Effector memory CD8-positive, alpha-beta T cell (primary cell): ENCODE data around the gene TTC31.
A peak's percentile ranks its signal among the peaks of the same experiment; 100 is the strongest.

Source experiments
- ATAC-seq: fragments of 150-1000 bp; cut with Tn5 transposase; replicated peaks from 2 replicates; pipeline ENCODE4 v1.10.0; 2021; ENCODE audit warnings: mild to moderate bottlenecking, moderate library complexity
- DNase-seq, 3 experiments: peaks; one replicate each; pipeline ENCODE4 v3.0.0; 2021
- H3K27ac Mint-ChIP-seq, 2 donors: one replicate each; pipeline ENCODE4 v1.8.0; 2022; ENCODE audit warnings: mild to moderate bottlenecking in 2 of 2, mixed read lengths in 2 of 2, moderate library complexity in 2 of 2
- H3K27me3 Mint-ChIP-seq, 2 donors: one replicate each; pipeline ENCODE4 v1.8.0; 2022; ENCODE audit warnings: mixed read lengths in 2 of 2
- H3K36me3 Mint-ChIP-seq: one replicate; pipeline ENCODE4 v1.8.0; 2022; ENCODE audit warnings: mild to moderate bottlenecking, moderate library complexity, mixed read lengths; ENCODE audit not compliant: insufficient read depth
- H3K4me1 Mint-ChIP-seq, 2 donors: one replicate each; pipeline ENCODE4 v1.8.0; 2022; ENCODE audit warnings: low read depth in 2 of 2, mixed read lengths in 2 of 2
- H3K4me3 Mint-ChIP-seq, 2 donors: one replicate each; pipeline ENCODE4 v1.8.0; 2022; ENCODE audit warnings: mild to moderate bottlenecking in 2 of 2, mixed read lengths in 2 of 2, moderate library complexity in 2 of 2
- H3K9me3 Mint-ChIP-seq, 2 donors: one replicate each; pipeline ENCODE4 v1.8.0; 2022; ENCODE audit warnings: mixed read lengths in 2 of 2

Gene TTC31

GRCh38 chr2:74536166-74536950 lies 53.5 kb downstream of the TTC31 start:
- H3K9me3 Mint-ChIP-seq = no peaks in the 10 kb centered on the region
- no peak for DNase-seq
- no peak for ATAC-seq
- H3K4me1 Mint-ChIP-seq = peaks cover 7 to 10% of the 10 kb centered on the region in 2 donors
- H3K27me3 Mint-ChIP-seq = peaks cover 28 to 34% of the 10 kb centered on the region in 2 donors
- no peak overlapping the region for H3K4me3 Mint-ChIP-seq
- peaks cover 4% of the 10 kb centered on the region for H3K36me3 Mint-ChIP-seq
- peak overlapping the region in 1 of 2 donors; percentile 52 for H3K27ac Mint-ChIP-seq

- no peak overlapping the region for H3K4me3 Mint-ChIP-seq
- H3K27ac Mint-ChIP-seq = no peak overlapping the region
- peaks cover 4% of the 10 kb centered on the region for H3K36me3 Mint-ChIP-seq
- H3K4me1 Mint-ChIP-seq = peaks cover 2 to 5% of the 10 kb centered on the region in 2 donors
- no peak for DNase-seq
- peaks cover 30 to 37% of the 10 kb centered on the region in 2 donors for H3K27me3 Mint-ChIP-seq
- no peaks in the 10 kb centered on the region for H3K9me3 Mint-ChIP-seq
- ATAC-seq = no peak
Measured at GRCh38 chr2:74537140-74537539, 54.3 kb downstream of the TTC31 start.

GRCh38 chr2:74538881-74539339 lies 56.0 kb downstream of the TTC31 start:
- Mint-ChIP-seq H3K9me3 (no peaks in the 10 kb centered on the region), H3K4me3 (no peak overlapping the region), H3K4me1 (peaks cover 0 to 3% of the 10 kb centered on the region in 2 donors), H3K27me3 (peaks cover 43 to 45% of the 10 kb centered on the region in 2 donors), H3K27ac (no peak overlapping the region), H3K36me3 (peaks cover 4% of the 10 kb centered on the region)
- ATAC-seq (no peak), DNase-seq (no peak)

GRCh38 chr2:74540291-74540690 lies 57.4 kb downstream of the TTC31 start:
- Mint-ChIP-seq H3K36me3 (peaks cover 4% of the 10 kb centered on the region), H3K4me3 (no peak overlapping the region), H3K27ac (no peak overlapping the region), H3K4me1 (peaks cover 0 to 3% of the 10 kb centered on the region in 2 donors), H3K27me3 (peaks cover 43 to 45% of the 10 kb centered on the region in 2 donors), H3K9me3 (no peaks in the 10 kb centered on the region)
- DNase-seq (no peak), ATAC-seq (no peak)

GRCh38 chr2:74542978-74543377 lies 60.1 kb downstream of the TTC31 start:
- peaks cover 33 to 46% of the 10 kb centered on the region in 2 donors for H3K27me3 Mint-ChIP-seq
- ATAC-seq (no peak), DNase-seq (no peak)
- H3K27ac Mint-ChIP-seq = no peak overlapping the region
- H3K4me3 Mint-ChIP-seq = no peak overlapping the region
- H3K4me1 Mint-ChIP-seq = peaks cover 0 to 3% of the 10 kb centered on the region in 2 donors
- H3K36me3 Mint-ChIP-seq = peaks cover 4% of the 10 kb centered on the region
- H3K9me3 Mint-ChIP-seq = no peaks in the 10 kb centered on the region
